GM21619 (cell line): Measurements from ENCODE around the gene ZNF22.

Experiments used
- ATAC-seq: cut with Tn5 transposase; IDR thresholded peaks from one replicate; pipeline ENCODE4 v1.9.1; 2021; ENCODE audit not compliant: unreplicated experiment

The ZNF22 gene

DNA sequence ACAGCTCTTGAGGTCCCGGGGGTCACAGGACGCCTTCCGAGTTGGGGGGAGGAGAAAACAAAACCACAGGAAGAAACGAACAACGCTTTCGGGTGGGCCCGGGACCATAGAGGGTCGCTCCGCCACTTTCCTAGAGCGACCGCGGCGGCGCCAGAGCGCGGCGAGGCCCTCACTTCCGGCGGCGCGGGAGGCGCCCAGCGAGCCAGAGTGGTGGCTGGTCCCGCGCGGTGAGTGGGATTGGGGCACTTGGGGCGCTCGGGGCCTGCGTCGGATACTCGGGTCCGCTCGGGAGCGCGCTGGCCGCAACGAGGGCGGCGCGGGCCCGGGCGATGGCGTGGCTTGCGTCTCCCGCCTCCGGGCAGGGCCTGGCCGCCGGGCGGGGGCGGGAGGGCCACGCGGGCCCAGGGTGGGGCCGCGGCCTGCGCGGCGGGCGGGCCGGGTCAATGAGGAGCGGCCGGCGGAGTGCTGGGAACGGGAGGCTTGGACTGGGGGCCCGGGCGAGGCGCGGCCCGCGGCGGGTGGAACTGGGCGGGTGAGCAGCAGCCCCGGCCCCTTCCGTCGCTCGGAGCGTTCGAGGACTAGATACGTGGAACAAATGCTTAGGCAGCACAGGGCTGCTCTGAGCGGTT, at the start of gene ZNF22:
Gene ZNF22 (plus strand): TSS at position 172 of the 629 bp plus-strand sequence. CDS start 2,446 bp downstream, outside the sequence.
- ATAC-seq, result peak; percentile 66

DNA sequence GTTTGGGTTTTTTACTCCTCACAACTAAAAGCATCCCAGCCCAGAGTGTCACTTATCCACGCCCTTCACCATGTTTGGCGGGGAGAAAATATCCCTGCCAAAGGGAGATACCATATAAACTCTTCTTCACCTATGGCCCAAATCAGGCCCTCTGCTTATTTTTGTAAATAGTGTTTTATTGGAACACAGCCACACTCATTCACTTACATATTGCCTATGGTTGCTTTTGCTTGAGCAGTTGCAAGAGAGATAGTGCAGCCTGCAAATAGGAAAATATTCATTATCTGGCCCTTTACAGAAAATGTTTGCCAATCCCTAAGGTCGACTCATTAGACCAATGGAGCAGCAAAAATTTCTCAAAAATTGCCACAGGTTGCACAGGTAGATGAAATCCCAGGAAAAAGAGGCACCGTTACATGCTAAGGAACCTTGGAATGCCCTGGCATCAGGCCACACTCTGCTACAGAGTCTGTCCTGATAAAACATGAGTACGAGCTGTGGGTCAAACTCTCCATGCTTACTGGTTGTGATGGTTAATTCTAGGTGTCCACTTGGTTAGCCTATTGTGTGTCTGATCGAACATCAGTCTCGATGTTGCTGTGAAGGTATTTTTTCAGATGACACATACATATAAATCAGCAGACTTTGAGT, 49.0 kb upstream of the ZNF22 start:
- no peak for ATAC-seq

- ATAC-seq, result no peak
These were observed 47.9 kb upstream of the ZNF22 start for GRCh38 chr10:44952779-44953231.

DNA sequence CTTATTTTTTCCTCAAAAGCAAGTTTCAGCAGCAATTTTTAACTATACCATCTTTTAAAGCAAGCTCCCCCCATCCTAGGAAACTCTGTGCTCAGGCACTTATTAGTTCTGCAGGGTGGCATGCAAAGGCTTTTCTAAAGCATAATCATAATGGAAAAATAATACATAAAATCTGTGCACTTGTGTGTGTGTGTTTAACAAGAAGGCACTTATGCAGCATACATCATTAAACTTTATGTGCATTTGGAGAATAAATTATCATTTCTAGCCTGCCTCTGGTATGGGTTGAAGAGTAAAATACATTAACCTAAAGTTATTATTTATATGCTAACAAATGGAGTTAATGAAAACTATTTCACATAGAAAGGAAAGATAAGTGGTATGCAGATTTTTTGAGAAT, 46.7 kb upstream of the ZNF22 start:
- ATAC-seq, result no peak

- ATAC-seq, result no peak
These were observed 45.8 kb upstream of the ZNF22 start for GRCh38 chr10:44954962-44955361.

- no peak for ATAC-seq
These were observed 45.2 kb upstream of the ZNF22 start for GRCh38 chr10:44955413-44956070.

- ATAC-seq, result no peak
These were observed 44.5 kb upstream of the ZNF22 start for GRCh38 chr10:44956226-44956625.

- no peak for ATAC-seq
These were observed 43.7 kb upstream of the ZNF22 start for GRCh38 chr10:44956717-44957706.

- ATAC-seq, result no peak
These were observed 42.4 kb upstream of the ZNF22 start for GRCh38 chr10:44958196-44958897.

- no peak for ATAC-seq
These were observed 41.9 kb upstream of the ZNF22 start for GRCh38 chr10:44958898-44959246.

- peak; percentile 92 for ATAC-seq
These were observed 41.3 kb upstream of the ZNF22 start, which contains the start of gene RASSF4 for GRCh38 chr10:44959247-44960087. TSS of gene RASSF4 (plus strand) at chr10:44959802. CDS start at chr10:44970203, 10,401 bp downstream.

DNA sequence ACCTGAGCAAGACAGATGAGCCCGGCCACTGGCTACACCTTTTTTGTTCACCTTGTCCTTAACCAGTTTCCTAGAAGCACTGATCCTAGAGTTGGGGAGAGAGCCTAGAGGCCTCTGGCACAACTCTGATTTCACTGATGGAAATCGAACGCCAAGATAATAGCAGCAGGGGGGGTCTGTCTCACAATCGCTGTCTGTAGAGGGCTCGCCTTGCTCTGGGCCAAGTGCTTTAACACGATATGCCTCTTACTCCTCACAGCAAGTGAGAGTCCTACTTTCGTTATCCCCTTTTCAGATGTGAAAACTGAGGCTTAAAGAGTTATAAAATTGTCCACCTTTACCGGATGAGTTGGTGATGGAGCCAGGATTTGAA, 40.6 kb upstream of the ZNF22 start:
- ATAC-seq, result no peak

DNA sequence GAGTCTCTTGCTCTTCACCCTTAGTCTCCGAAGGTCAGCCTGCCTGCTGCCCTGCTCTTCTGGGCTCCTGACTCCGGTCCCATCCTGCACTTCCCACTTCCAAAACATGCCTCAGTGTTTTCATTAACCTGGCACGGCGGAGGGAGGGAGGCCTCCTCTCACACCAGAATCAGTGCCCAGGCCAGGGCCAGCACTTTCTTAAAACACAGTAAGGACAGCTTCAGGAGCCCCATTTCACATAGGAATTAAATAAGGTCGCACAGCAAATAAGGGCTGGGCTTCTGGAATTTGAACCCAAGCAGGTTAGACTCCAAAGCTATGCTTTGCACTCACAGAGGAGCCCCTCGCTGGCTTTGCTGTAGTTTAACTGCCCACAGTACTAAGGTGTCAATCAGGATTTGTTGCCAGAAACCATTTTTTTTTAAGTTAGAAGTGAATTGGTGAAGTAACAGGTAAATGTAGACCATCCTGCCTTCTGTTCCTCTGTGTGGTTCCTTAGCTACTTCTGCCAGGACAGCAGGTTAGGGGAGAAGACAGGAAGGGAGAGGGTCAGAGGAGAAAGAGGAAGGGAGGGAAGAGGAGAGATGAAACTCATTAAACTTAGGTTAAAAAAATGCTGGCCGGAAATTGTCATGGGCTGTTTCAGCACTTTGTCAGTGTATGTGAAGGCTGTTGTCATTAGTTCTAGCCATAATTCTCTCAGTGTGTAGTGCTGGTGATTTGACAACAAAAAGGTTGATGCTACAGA, 40.1 kb upstream of the ZNF22 start:
- no peak for ATAC-seq

- ATAC-seq, result no peak
These were observed 39.5 kb upstream of the ZNF22 start for GRCh38 chr10:44961230-44961571.

DNA sequence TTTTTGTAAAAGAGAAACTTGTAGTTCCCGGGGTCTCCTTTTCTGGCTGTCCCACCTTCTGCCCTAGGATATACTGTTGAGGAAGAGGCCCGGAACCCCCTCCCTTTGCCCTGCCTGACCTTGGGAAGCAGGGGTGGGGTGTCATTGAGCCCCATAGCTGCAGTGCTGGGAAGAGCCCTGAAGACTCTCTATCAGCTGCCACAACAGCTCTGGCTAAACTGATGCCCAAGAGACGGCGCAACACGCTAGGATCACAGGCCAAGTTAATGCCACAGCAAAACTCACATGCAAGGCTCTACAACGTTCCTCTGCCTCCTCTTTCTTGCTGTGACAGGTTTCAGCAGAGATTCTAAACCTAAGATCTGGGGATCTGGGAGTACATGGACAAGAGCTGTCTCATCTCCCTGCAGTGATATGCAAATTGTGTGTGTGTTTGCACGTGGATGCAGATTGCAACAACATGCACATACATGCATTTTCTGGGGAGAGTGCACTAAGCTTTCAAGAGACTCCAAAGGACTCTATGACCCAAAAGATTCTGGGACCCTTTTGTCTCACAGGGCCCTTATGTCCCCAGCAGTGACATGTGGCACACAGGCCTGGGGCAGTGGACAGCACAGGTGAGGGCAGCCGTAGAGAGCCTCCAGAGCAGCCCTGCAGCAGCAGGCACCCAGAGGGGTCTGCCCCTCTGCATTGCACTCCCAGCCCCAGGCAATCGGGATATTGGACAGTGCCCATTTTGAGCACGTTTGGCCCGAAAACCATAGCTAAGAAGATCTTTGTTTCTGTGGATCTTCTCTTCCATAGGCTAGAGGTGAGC, 38.6 kb upstream of the ZNF22 start:
- no peak for ATAC-seq

- no peak for ATAC-seq
These were observed 37.6 kb upstream of the ZNF22 start for GRCh38 chr10:44962870-44963738.
